GM12878 (cell line): ENCODE measurements around the gene ARL13A. TPM values are rescaled to one million over a fixed set of nuclear protein-coding genes. Genes with fewer than 3 reads are reported as not detected.

ENCODE experiments used
- ATAC-seq: fragments of 200-7000 bp; cut with Tn5 transposase; 3 replicates; pipeline ENCODE4 v1.9.1; 2020; ENCODE audit warnings: mild to moderate bottlenecking, moderate library complexity
- BruUV-seq: library from RNA; stranded (reverse); fragments of 400-500 nt; replicated peaks from 2 replicates; lab custom pipeline; 2021; lab: Mats Ljungman, UMichigan
- CTCF ChIA-PET: fragments of 300-600 bp; sonication (Branson Sonifier 250); formaldehyde crosslinking; extraction: SDS; loops from one replicate; lab custom pipeline; 2021; ENCODE audit warnings: inconsistent platforms; lab: Yijun Ruan, JAX
- POLR2A ChIA-PET: fragments of 350-600 bp; formaldehyde crosslinking; extraction: SDS; loops from one replicate; lab custom pipeline; 2021; ENCODE audit warnings: inconsistent platforms; lab: Charles Lee
- RAD21 ChIA-PET: fragments of 300-600 bp; sonication (Branson Sonifier 250); formaldehyde crosslinking; loops from one replicate; lab custom pipeline; 2023; ENCODE audit warnings: antibody characterized with exemption; ENCODE audit not compliant: unreplicated experiment; lab: Charles Lee
- SMC1A ChIA-PET: fragments of 300-600 bp; sonication (Branson Sonifier 250); formaldehyde crosslinking; loops from one replicate; lab custom pipeline; 2023; ENCODE audit not compliant: unreplicated experiment, uncharacterized antibody; lab: Charles Lee
- DNase-seq: peaks from one replicate; pipeline ENCODE4 v3.0.0-alpha.2; 2011; ENCODE audit warnings: low read depth, low spot score
- FAIRE-seq: peaks from 3 replicates; lab custom pipeline; 2011; peaks lifted over from hg19 to GRCh38; lab: Jason Lieb, UNC
- H2AFZ ChIP-seq: 2 replicates; pipeline ENCODE4 v1.6.0; 2011; ENCODE audit warnings: low read depth, low read length, control low read depth; ENCODE audit not compliant: control insufficient read depth
- H3K27ac ChIP-seq: 2 replicates; pipeline ENCODE4 v1.5.1; 2011; ENCODE audit warnings: control low read depth; ENCODE audit not compliant: control insufficient read depth, insufficient read depth
- H3K27me3 ChIP-seq, 2 experiments: replicated peaks in 1 of 2; 2 replicates each; pipeline versions ENCODE4 v1.6.0 to v1.6.1; 2011; ENCODE audit warnings: low read length in 1 of 2; ENCODE audit not compliant: control insufficient read depth in 2 of 2, insufficient read depth in 2 of 2
- H3K36me3 ChIP-seq, 2 experiments: 2 replicates each; pipeline ENCODE4 v1.5.1; 2011; ENCODE audit warnings: low read length in 1 of 2; ENCODE audit not compliant: control insufficient read depth in 2 of 2, insufficient read depth in 2 of 2
- H3K4me1 ChIP-seq: 2 replicates; pipeline ENCODE4 v1.6.1; 2011; ENCODE audit warnings: mild to moderate bottlenecking, low read length, moderate library complexity, mixed read lengths; ENCODE audit not compliant: control insufficient read depth, insufficient read depth
- H3K4me2 ChIP-seq: 2 replicates; pipeline ENCODE4 v1.6.0; 2011; ENCODE audit warnings: control low read depth; ENCODE audit not compliant: control insufficient read depth, insufficient read depth
- H3K4me3 ChIP-seq: fragments of 200-600 bp; sonication (generic); 2 replicates; pipeline ENCODE4 v1.5.1; 2016
- H3K79me2 ChIP-seq: 2 replicates; pipeline ENCODE4 v1.6.0; 2011; ENCODE audit warnings: low read length; ENCODE audit not compliant: control insufficient read depth, insufficient read depth
- H3K9ac ChIP-seq: 2 replicates; pipeline ENCODE4 v1.8.0; 2011; ENCODE audit warnings: low read length, control low read depth, mixed read lengths; ENCODE audit not compliant: control insufficient read depth, insufficient read depth
- H3K9me3 ChIP-seq: replicated peaks from 3 replicates; pipeline ENCODE4 v1.5.1; 2011; ENCODE audit warnings: mild to moderate bottlenecking, low read length; ENCODE audit not compliant: control insufficient read depth, insufficient read depth
- H4K20me1 ChIP-seq: 2 replicates; pipeline ENCODE4 v1.6.0; 2011; ENCODE audit not compliant: control insufficient read depth, insufficient read depth
- BACH1 ChIP-seq: fragments of 450-650 bp; IDR thresholded peaks from 2 replicates; pipeline ENCODE4 v1.6.1; 2017; ENCODE audit warnings: mild to moderate bottlenecking, borderline replicate concordance
- FOXK2 ChIP-seq: fragments of 450-650 bp; IDR thresholded peaks from 2 replicates; pipeline ENCODE4 v1.6.1; 2017; ENCODE audit warnings: mild to moderate bottlenecking, moderate library complexity
- GATAD2B ChIP-seq: fragments of 450-650 bp; conservative IDR thresholded peaks from 2 replicates; pipeline ENCODE4 v1.6.1; 2017; ENCODE audit warnings: low read depth, mild to moderate bottlenecking, moderate library complexity
- IKZF2 ChIP-seq, 2 experiments: fragments of 450-650 bp; IDR thresholded peaks; 2 replicates each; pipeline ENCODE4 v1.6.1; 2017; ENCODE audit warnings: mild to moderate bottlenecking in 2 of 2, moderate library complexity in 2 of 2
- IRF3 ChIP-seq: fragments of 450-650 bp; IDR thresholded peaks from 2 replicates; pipeline ENCODE4 v1.6.1; 2014; ENCODE audit warnings: mild to moderate bottlenecking
- PAX5 ChIP-seq: IDR thresholded peaks from 2 replicates; pipeline ENCODE4 v1.6.1; 2011; ENCODE audit warnings: low read depth, low read length, borderline replicate concordance
- PAX8 ChIP-seq: fragments of 450-650 bp; IDR thresholded peaks from 2 replicates; pipeline ENCODE4 v1.6.1; 2017; ENCODE audit warnings: mild to moderate bottlenecking, moderate library complexity
- RELA ChIP-seq: fragments of 450-650 bp; IDR thresholded peaks from 2 replicates; pipeline ENCODE4 v1.8.0; 2014; ENCODE audit warnings: borderline replicate concordance; ENCODE audit not compliant: partially characterized antibody
- SREBF1 ChIP-seq: IDR thresholded peaks from 2 replicates; pipeline ENCODE4 v1.6.1; 2012; ENCODE audit warnings: mild to moderate bottlenecking, low read length
- TAF1 ChIP-seq: IDR thresholded peaks from 2 replicates; pipeline ENCODE4 v1.6.1; 2011; ENCODE audit warnings: mild to moderate bottlenecking, low read depth, low read length, borderline replicate concordance
- ZZZ3 ChIP-seq: IDR thresholded peaks from 2 replicates; pipeline ENCODE4 v1.6.1; 2011; ENCODE audit warnings: low read depth; ENCODE audit not compliant: control insufficient read depth, insufficient read length
- WGBS: methylation state at CpG from one replicate; pipeline ENCODE4 v1.1.6; 2016; ENCODE audit warnings: low lambda C conversion rate; ENCODE audit not compliant: insufficient replicate concordance, insufficient coverage; ENCODE audit errors: missing lambda C conversion rate; 5-methylcytosine and 5-hydroxymethylcytosine counted together
- in situ Hi-C: fragments of 300-500 bp; cut with MboI; formaldehyde crosslinking; loops from 9 replicates; pipeline ENCODE4 v1.14.3; 2018; ENCODE audit warnings: mixed read lengths
- intact Hi-C: fragments of 100-400 bp; cut with micrococcal nuclease; formaldehyde crosslinking; loops from one replicate; pipeline ENCODE4 v1.14.2; 2022; ENCODE audit not compliant: unreplicated experiment
- polyA plus RNA-seq, 11 experiments: library from polyadenylated mRNA; depleted of rRNA in 4 of 11; unstranded in 6 of 11; stranded (reverse) in 5 of 11; fragments of >200 nt; fragmentation: Nextera tagmentation in 4 of 11; fragmentation: Illumina TruSeq in 1 of 11; extraction: Ambion mirVana in 4 of 11; extraction: Trizol in 1 of 11; gene quantifications; 1 replicate in 1 of 11; 2 replicates in 10 of 11; pipeline versions ENCODE4 v1.2.1 to v1.2.3, GENCODE V29; 2011 to 2016; ENCODE audit warnings: inconsistent platforms in 2 of 11, missing spikeins in 2 of 11, low read depth in 1 of 11
- total RNA-seq, 4 experiments: library from RNA; depleted of rRNA in 3 of 4; stranded (reverse); fragments of >200 nt in 3 of 4; fragmentation: Illumina TruSeq in 1 of 4; extraction: Trizol in 1 of 4; gene quantifications; 2 replicates each; pipeline versions ENCODE4 v1.2.1 to v1.2.3, GENCODE V29; 2013 to 2021
- TF ChIP-seq, protein P1 (sequence below): IDR thresholded peaks from 2 replicates; pipeline ENCODE4 v1.6.1; 2012; ENCODE audit warnings: low read length, inconsistent platforms

The ARL13A gene
- total and polyA plus RNA-seq, 10 of the 15 experiments (the other 5 are each of a cell fraction or from before 2014, with no cell fraction given) = not detected

DNA sequence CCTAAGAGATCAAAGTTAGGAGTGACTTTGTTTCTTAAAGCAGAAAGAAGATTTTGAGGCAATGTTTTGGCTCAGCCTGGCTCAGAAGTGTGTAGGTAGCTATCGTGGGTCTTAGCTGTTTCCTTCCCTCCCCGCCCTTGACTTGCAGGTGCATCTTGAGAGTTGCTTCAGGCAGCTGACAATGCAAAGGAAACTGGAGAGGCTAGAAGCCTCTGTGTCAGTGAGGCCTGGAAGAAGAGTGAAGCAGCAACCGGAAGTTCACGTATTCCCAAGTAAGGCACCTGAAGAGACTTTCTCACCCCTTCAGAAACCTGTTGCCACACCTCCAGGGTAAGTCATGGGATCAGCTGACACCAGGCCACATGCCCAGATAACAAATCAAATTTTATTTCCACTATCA is 30.2 kb upstream of the ARL13A start:
- no peak for DNase-seq
- Histone ChIP-seq H3K4me2 (no peak overlapping the region), H3K9ac (no peak overlapping the region), H2AFZ (no peak overlapping the region), H4K20me1 (no peaks in the 10 kb centered on the region), H3K27me3 (no peaks in the 10 kb centered on the region), H3K9me3 (no peaks in the 10 kb centered on the region), H3K36me3 (no peaks in the 10 kb centered on the region), H3K4me3 (no peak overlapping the region), H3K4me1 (no peaks in the 10 kb centered on the region), H3K27ac (no peak overlapping the region), H3K79me2 (no peaks in the 10 kb centered on the region)
- SMC1A ChIA-PET = no interaction called here
- intact Hi-C loops = no loop called here
- in situ Hi-C loops = no loop called here
- POLR2A ChIA-PET = no interaction called here
- FAIRE-seq = no peak
- WGBS = 35% methylated on average over 4 of the region's 4 CpGs
- ATAC-seq = no peak
- RAD21 ChIA-PET = no interaction called here
- no TSS peak for BruUV-seq
- TF ChIP-seq TAF1 (no peak), BACH1 (no peak), SREBF1 (no peak), PAX5 (no peak), IRF3 (no peak), PAX8 (no peak), FOXK2 (no peak), RELA (no peak), IKZF2 (IDR thresholded peaks at IDR 0.05) (no peak), GATAD2B (no peak), ZZZ3 (no peak)
- TF ChIP-seq, protein P1, sequence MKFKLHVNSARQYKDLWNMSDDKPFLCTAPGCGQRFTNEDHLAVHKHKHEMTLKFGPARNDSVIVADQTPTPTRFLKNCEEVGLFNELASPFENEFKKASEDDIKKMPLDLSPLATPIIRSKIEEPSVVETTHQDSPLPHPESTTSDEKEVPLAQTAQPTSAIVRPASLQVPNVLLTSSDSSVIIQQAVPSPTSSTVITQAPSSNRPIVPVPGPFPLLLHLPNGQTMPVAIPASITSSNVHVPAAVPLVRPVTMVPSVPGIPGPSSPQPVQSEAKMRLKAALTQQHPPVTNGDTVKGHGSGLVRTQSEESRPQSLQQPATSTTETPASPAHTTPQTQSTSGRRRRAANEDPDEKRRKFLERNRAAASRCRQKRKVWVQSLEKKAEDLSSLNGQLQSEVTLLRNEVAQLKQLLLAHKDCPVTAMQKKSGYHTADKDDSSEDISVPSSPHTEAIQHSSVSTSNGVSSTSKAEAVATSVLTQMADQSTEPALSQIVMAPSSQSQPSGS = no peak
- CTCF ChIA-PET = interaction anchor here (0.5 to 1.2 kb wide), 3 partner anchors 10 to 331 kb away, joined by 3 read pairs; no protein-coding TSS in a partner anchor
